NCI-H146 treated with DMSO at 0.1 percent for 48 hours (cell line): ENCODE results near the gene IL6ST.

Experiments used
- DNase-seq: peaks from one replicate; lab custom pipeline; 2025; ENCODE audit not compliant: unreplicated experiment; lab: John Stamatoyannopoulos, UW

Gene IL6ST

GRCh38 chr5:55899344-55899743, 95.4 kb downstream of the IL6ST start:
- DNase-seq: no peak

- no peak for DNase-seq
These were observed 96.9 kb downstream of the IL6ST start for GRCh38 chr5:55897905-55898304.

- DNase-seq: no peak
These were observed 97.4 kb downstream of the IL6ST start for GRCh38 chr5:55897206-55897894.

GRCh38 chr5:55896663-55897062, 98.1 kb downstream of the IL6ST start:
- no peak for DNase-seq

GRCh38 chr5:55896238-55896637, 98.5 kb downstream of the IL6ST start:
- DNase-seq: no peak

- DNase-seq: no peak
These were observed 99.4 kb downstream of the IL6ST start for GRCh38 chr5:55895346-55895745.

GRCh38 chr5:55894135-55894534, 100.6 kb downstream of the IL6ST start:
- no peak for DNase-seq

GRCh38 chr5:55892479-55892878, 102.3 kb downstream of the IL6ST start:
- no peak for DNase-seq

- DNase-seq: no peak
These were observed 106.6 kb downstream of the IL6ST start for GRCh38 chr5:55888205-55888604.

- no peak for DNase-seq
These were observed 109.4 kb downstream of the IL6ST start for GRCh38 chr5:55885359-55885758.
